ENCODE measurements around the gene SLX4. TPM values are rescaled to one million over a fixed set of nuclear protein-coding genes. Genes with fewer than 3 reads are reported as not detected.

Gene SLX4
- total RNA-seq, 1 donor from 2014 or later = 13.0 TPM

DNA sequence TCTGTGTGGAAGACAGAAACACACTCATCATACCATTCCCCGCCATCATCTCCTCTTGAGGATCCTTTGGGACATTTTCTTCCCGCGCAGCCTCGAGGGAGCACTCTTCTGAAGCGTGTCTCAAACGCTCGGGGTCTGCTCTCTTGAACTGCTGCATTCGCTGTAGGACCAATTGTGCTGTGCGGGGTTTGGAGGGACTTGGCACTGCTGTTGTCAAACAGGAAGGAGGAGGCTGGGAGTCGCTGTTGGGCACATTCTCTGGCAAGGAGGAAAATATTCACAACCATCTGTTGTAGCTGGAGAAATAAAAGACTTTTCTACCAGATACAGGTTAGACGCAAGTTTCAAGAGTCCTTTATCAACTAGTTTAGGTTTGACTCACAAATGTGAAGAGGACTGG is 5.0 kb downstream of the SLX4 start:
- DNase-seq (no peak), ATAC-seq (ENCODE audit: low read depth) (no peak)
- peaks cover 27% of the 10 kb centered on the region for H3K36me3 Mint-ChIP-seq (ENCODE audit: low read depth)
- ChIA-PET CTCF (no interaction called here), POLR2A (no interaction called here)
- H3K4me1 Mint-ChIP-seq = peaks cover 34% of the 10 kb centered on the region
- TF ChIP-seq, protein P1, sequence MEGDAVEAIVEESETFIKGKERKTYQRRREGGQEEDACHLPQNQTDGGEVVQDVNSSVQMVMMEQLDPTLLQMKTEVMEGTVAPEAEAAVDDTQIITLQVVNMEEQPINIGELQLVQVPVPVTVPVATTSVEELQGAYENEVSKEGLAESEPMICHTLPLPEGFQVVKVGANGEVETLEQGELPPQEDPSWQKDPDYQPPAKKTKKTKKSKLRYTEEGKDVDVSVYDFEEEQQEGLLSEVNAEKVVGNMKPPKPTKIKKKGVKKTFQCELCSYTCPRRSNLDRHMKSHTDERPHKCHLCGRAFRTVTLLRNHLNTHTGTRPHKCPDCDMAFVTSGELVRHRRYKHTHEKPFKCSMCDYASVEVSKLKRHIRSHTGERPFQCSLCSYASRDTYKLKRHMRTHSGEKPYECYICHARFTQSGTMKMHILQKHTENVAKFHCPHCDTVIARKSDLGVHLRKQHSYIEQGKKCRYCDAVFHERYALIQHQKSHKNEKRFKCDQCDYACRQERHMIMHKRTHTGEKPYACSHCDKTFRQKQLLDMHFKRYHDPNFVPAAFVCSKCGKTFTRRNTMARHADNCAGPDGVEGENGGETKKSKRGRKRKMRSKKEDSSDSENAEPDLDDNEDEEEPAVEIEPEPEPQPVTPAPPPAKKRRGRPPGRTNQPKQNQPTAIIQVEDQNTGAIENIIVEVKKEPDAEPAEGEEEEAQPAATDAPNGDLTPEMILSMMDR (IDR thresholded peaks at IDR 0.05) = no peak
- H3K27me3 Mint-ChIP-seq = no peaks in the 10 kb centered on the region
- H3K27ac Mint-ChIP-seq = no peak overlapping the region
- no peaks in the 10 kb centered on the region for H3K9me3 Mint-ChIP-seq
- no peak overlapping the region for H3K4me3 Mint-ChIP-seq
- intact Hi-C loops (cut with micrococcal nuclease) = no loop called here

DNA sequence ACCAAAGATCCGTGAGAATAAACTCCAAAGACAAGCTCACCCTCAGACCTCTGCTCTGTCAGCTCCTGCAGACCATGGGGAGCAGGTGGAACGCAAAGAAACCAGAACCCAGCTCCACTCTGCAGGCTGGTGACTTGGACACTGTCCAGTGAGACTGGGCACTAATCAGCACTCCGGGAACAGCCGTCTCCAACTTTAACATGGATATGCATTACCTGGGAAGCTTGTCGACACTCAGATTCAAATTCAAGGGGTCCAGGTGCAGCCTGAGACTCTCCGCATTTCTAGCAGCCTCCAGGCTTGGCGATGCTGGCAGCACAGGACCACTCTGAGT is 9.1 kb downstream of the SLX4 start:
- Mint-ChIP-seq H3K27me3 (no peaks in the 10 kb centered on the region), H3K27ac (no peak overlapping the region), H3K9me3 (no peaks in the 10 kb centered on the region), H3K36me3 (ENCODE audit: low read depth) (peaks cover 52% of the 10 kb centered on the region), H3K4me1 (peaks cover 9% of the 10 kb centered on the region), H3K4me3 (no peak overlapping the region)
- TF ChIP-seq, protein P1 (IDR thresholded peaks at IDR 0.05) = no peak
- intact Hi-C loops (cut with micrococcal nuclease) = no loop called here
- ChIA-PET CTCF (no interaction called here), POLR2A (no interaction called here)
- DNase-seq (no peak), ATAC-seq (ENCODE audit: low read depth) (no peak)

DNA sequence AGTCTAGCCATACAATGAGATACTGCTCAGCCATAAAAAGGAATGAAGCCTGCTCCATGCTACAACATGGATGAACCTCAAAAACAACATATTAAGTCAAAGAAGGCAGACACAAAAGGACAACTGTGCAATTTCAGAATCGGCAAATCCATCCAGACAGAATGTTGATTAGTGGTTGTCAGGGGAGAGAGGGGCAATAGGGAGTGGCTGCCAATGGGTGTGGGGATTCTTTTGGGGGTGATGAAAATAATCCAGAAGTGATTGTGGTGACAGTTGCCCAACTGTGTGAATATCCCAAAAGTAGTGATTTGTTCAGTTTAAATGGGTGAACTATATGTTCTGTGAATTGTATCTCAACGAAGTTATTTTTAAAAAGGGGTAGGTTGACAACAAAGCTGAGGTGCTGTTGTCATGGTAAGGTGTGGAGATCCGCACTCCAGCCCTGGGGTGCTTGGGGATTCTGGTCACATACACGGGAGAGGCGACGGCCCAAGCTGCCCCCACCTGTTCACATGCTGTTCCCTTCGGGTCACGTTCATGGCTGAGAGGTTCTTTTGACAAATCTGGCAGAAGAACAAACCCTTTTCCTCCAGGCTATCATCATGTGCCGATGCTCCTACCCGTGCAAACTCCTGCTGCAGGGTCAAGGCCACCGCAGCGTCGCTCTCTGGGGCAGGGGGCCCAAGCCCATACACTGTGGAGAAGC is 9.6 kb downstream of the SLX4 start:
- DNase-seq (no peak), ATAC-seq (ENCODE audit: low read depth) (no peak)
- H3K36me3 Mint-ChIP-seq (ENCODE audit: low read depth) = peaks cover 54% of the 10 kb centered on the region
- TF ChIP-seq, protein P1 (IDR thresholded peaks at IDR 0.05) = no peak
- ChIA-PET CTCF (no interaction called here), POLR2A (no interaction called here)
- no peaks in the 10 kb centered on the region for H3K27me3 Mint-ChIP-seq
- H3K27ac Mint-ChIP-seq = no peak overlapping the region
- intact Hi-C loops (cut with micrococcal nuclease) = no loop called here
- H3K4me3 Mint-ChIP-seq = no peak overlapping the region
- H3K4me1 Mint-ChIP-seq = peaks cover 5% of the 10 kb centered on the region
- no peaks in the 10 kb centered on the region for H3K9me3 Mint-ChIP-seq

DNA sequence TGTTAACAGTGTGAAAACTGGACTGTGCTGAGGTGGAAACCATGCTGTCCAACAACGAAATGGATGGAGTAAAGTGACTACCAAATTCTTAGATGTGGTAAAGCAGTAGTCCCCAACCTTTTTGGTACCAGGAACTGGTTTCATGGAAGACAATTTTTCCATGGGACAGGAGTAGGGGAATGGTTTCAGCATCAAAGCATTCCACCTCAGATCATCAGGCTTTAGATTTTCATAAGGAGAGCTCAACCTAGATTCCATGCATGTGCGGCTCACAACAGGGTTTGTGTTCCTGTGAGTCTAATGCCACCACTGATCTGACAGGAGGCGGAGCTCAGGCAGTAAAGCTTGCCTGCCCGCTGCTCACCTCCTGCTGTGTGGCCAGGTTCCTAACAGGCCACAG is 11.5 kb downstream of the SLX4 start:
- Mint-ChIP-seq H3K4me3 (no peak overlapping the region), H3K27ac (no peak overlapping the region), H3K9me3 (no peaks in the 10 kb centered on the region), H3K4me1 (no peaks in the 10 kb centered on the region), H3K27me3 (no peaks in the 10 kb centered on the region), H3K36me3 (ENCODE audit: low read depth) (peaks cover 49% of the 10 kb centered on the region)
- ChIA-PET POLR2A (no interaction called here), CTCF (no interaction called here)
- intact Hi-C loops (cut with micrococcal nuclease) = no loop called here
- TF ChIP-seq, protein P1 (IDR thresholded peaks at IDR 0.05) = no peak
- no peak for ATAC-seq (ENCODE audit: low read depth)
- DNase-seq = no peak

DNA sequence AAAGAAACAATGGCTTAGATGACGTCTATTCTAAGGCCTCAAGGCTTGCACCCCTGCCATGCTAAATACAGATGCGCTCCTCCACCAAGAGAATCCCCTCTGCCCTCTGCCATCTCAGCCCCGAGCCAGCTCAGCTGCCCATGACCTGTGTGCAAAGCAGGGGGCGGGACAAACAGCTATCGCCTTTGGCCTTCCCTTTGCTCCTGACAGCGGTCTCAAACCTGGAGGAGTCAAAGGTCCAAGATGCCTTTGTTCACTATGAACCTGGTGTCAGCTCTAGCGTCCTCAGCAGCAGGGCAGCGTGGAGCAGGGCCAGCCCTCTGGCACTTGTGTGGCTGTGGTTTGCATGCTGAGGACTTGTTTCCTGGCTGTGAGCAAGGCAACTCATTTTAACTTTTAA is 12.3 kb downstream of the SLX4 start:
- Mint-ChIP-seq H3K36me3 (ENCODE audit: low read depth) (peaks cover 49% of the 10 kb centered on the region), H3K9me3 (no peaks in the 10 kb centered on the region), H3K4me3 (no peak overlapping the region), H3K27me3 (no peaks in the 10 kb centered on the region), H3K4me1 (no peaks in the 10 kb centered on the region), H3K27ac (no peak overlapping the region)
- DNase-seq (no peak), ATAC-seq (ENCODE audit: low read depth) (no peak)
- intact Hi-C loops (cut with micrococcal nuclease) = no loop called here
- TF ChIP-seq, protein P1 (IDR thresholded peaks at IDR 0.05) = no peak
- ChIA-PET CTCF (no interaction called here), POLR2A (no interaction called here)

Measured in activated B cell treated with CpG ODN at 0.5 μM for 24 hours (primary cell).